Adipocyte (in vitro differentiated cells): ENCODE data around the gene NSMCE1.
"Not testable (repeated sequence)": the region's sequence is repeated elsewhere in the genome, so short reads cannot be mapped to it uniquely, and the experiment has no call there.

Experiments
- DNase-seq: peaks from one replicate; pipeline ENCODE4 v3.0.0-alpha.2; 2015; ENCODE audit warnings: low read depth
- H3K27me3 ChIP-seq: replicated peaks from 2 replicates; pipeline ENCODE4 v1.7.0; 2013; ENCODE audit warnings: mild to moderate bottlenecking, low read length, moderate library complexity; ENCODE audit not compliant: control insufficient read depth, insufficient read depth
- H3K36me3 ChIP-seq: 2 replicates; pipeline ENCODE4 v1.7.0; 2013; ENCODE audit warnings: low read length, mild to moderate bottlenecking, moderate library complexity; ENCODE audit not compliant: control insufficient read depth, insufficient read depth, severe bottlenecking
- H3K4me1 ChIP-seq: 2 replicates; pipeline ENCODE4 v1.7.0; 2013; ENCODE audit warnings: mild to moderate bottlenecking, low read length, moderate library complexity; ENCODE audit not compliant: control insufficient read depth, insufficient read depth
- H3K4me3 ChIP-seq: 2 replicates; pipeline ENCODE4 v1.7.0; 2013; ENCODE audit warnings: mild to moderate bottlenecking, low read length, moderate library complexity
- H3K9ac ChIP-seq: 2 replicates; pipeline ENCODE4 v1.7.0; 2013; ENCODE audit warnings: mild to moderate bottlenecking, low read length, moderate library complexity
- H3K9me3 ChIP-seq: 2 replicates; pipeline ENCODE4 v1.7.0; 2013; ENCODE audit warnings: mild to moderate bottlenecking, low read length, moderate library complexity; ENCODE audit not compliant: control insufficient read depth

NSMCE1 gene

GRCh38 chr16:27208081-27208680 is 60.4 kb downstream of the NSMCE1 start:
- no peak for DNase-seq
- H3K4me1 ChIP-seq = peaks cover 11% of the 10 kb centered on the region
- H3K4me3 ChIP-seq = no peak overlapping the region
- no peaks in the 10 kb centered on the region for H3K9me3 ChIP-seq
- no peak overlapping the region for H3K9ac ChIP-seq
- H3K36me3 ChIP-seq = peaks cover 14% of the 10 kb centered on the region
- H3K27me3 ChIP-seq = no peaks in the 10 kb centered on the region

- H3K27me3 ChIP-seq, H3K4me3 ChIP-seq, DNase-seq, H3K9me3 ChIP-seq, H3K9ac ChIP-seq: not testable (repeated sequence)
- Histone ChIP-seq H3K4me1 (peaks cover 16% of the 10 kb centered on the region), H3K36me3 (peaks cover 14% of the 10 kb centered on the region)
These were observed 61.5 kb downstream of the NSMCE1 start for GRCh38 chr16:27207121-27207520.

DNA sequence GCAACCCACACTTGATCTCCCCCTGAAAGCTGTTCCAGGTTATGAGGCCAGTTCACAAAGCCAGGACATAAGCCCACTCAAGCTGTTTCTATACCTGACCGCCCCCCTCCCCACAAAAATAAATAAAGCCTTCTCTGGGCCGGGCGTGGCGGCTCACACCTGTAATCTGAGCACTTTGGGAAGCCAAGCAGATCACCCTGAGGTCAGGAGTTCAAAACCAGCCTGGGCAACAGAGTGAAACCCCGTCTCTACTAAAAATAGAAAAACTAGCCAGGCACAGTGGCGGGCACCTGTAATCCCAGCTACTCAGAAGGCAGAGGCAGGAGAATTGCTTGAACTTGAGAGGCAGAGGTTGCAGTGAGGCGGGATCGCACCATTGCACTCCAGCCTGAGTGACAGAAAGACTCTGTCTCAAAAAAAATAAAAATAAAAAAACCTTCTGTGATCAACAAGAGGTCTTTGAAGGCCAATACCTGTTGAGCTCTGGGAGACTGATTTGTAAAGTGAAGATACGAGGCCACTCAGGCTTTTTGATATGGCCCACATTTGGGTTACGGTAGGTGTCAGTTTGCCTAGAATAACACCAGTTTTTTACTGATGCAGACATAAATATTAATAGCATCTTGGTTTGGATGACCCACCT is 63.0 kb downstream of the NSMCE1 start:
- no peak overlapping the region for H3K4me3 ChIP-seq
- no peaks in the 10 kb centered on the region for H3K9me3 ChIP-seq
- DNase-seq = no peak
- no peaks in the 10 kb centered on the region for H3K27me3 ChIP-seq
- H3K9ac ChIP-seq = no peak overlapping the region
- H3K36me3 ChIP-seq = peaks cover 6% of the 10 kb centered on the region
- H3K4me1 ChIP-seq = peaks cover 16% of the 10 kb centered on the region

GRCh38 chr16:27204312-27204915 is 64.2 kb downstream of the NSMCE1 start:
- Histone ChIP-seq H3K4me1 (peaks cover 16% of the 10 kb centered on the region), H3K9ac (peak overlapping the region; percentile 97), H3K36me3 (no peaks in the 10 kb centered on the region), H3K27me3 (no peaks in the 10 kb centered on the region), H3K9me3 (no peaks in the 10 kb centered on the region), H3K4me3 (peak overlapping the region; percentile 91)
- DNase-seq = no peak

DNA sequence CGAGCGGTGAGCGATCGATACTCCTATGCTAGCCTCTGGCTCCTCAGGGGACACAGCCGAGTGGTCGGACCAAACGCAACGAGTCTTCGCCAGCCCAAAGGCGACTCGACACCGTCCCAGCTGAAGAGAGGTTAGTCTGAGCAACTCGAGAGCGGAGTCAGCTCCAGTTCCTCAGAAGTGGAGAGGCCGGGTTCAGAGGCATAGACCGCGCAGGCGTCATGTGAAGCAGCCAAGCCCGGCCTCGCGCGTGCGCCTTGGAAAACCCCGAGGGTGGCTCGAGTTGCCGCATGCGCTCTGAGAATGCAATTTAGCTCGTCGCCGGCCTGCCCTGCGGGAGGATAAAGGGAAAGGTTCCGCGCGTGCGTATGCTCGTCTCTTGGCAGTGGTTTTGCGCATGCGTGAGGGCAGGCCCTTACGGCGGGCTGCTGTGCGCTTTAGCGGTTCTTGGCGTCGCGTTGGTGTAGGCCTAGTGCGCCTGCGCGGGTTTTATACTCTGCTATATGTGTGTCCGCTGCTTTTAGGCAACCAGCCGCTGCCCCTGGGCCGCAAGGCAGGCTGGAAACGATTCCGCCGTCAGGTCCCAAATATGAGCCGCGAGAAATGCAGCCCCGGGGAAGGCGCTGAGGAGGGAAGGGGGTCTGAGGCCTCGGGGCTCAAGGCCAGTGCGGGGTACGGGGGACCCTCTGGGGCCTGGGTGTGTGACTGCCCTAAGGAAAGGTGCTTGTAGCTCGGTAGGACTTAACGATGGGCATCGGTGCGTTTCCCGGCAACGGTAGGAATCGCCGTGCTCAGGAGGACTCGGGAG is 64.9 kb downstream of the NSMCE1 start, which contains the start of gene KDM8:
KDM8 (plus strand) TSS at position 20 of the 805 bp plus-strand sequence. CDS start 6,598 bp downstream, outside the sequence.
- Histone ChIP-seq H3K9me3 (no peaks in the 10 kb centered on the region), H3K9ac (peak within 1 kb of the TSS; percentile 97), H3K36me3 (no peaks in the 10 kb centered on the region), H3K4me1 (peaks cover 16% of the 10 kb centered on the region), H3K27me3 (peaks cover 3% of the 10 kb centered on the region), H3K4me3 (peak within 1 kb of the TSS; percentile 91)
- DNase-seq = peak; percentile 100

GRCh38 chr16:27202923-27203506 is 65.6 kb downstream of the NSMCE1 start:
- Histone ChIP-seq H3K27me3 (peaks cover 10% of the 10 kb centered on the region), H3K9ac (peak overlapping the region; percentile 97), H3K4me3 (peak overlapping the region; percentile 91), H3K4me1 (peaks cover 16% of the 10 kb centered on the region), H3K9me3 (no peaks in the 10 kb centered on the region), H3K36me3 (no peaks in the 10 kb centered on the region)
- peak; percentile 96 for DNase-seq

DNA sequence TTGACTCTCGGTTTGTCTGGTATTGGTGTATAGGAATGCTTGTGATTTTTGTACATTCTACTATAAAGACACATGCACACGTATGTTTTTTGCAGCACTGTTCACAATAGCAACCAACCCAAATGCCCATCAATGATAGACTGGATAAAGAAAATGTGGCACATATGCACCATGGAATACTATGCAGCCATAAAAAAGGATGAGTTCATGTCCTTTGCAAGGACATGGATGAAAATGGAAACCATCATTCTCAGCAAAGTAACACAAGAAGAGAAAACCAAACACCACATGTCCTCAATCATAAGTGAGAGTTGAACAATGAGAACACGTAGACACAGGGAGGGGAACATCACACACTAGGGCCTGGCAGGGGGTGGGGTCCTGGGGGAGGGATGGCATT is 67.7 kb downstream of the NSMCE1 start:
- H3K27me3 ChIP-seq = peaks cover 19% of the 10 kb centered on the region
- peaks cover 16% of the 10 kb centered on the region for H3K4me1 ChIP-seq
- H3K4me3 ChIP-seq, H3K9ac ChIP-seq, DNase-seq, H3K36me3 ChIP-seq, H3K9me3 ChIP-seq: not testable (repeated sequence)

GRCh38 chr16:27199736-27200135 is 68.8 kb downstream of the NSMCE1 start:
- DNase-seq = no peak
- Histone ChIP-seq H3K9ac (no peak overlapping the region), H3K9me3 (no peaks in the 10 kb centered on the region), H3K27me3 (peaks cover 24% of the 10 kb centered on the region), H3K4me3 (no peak overlapping the region), H3K4me1 (peaks cover 13% of the 10 kb centered on the region), H3K36me3 (no peaks in the 10 kb centered on the region)

DNA sequence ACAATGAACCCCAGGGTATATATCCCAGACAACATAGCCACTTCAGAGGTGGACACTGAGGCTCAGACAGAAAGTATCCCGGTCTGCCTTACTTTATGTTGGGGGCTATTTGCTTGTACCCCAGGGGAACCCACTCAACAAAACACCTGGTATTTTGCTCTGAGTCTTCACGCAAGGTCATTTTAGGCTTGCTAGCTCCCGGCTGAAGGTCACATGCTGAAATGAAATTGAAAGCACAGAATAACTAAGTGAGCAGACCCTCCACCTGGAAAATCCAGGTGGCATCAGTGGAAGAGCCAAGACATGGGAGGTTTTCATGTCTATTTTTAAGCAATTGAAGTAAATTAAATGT is 69.4 kb downstream of the NSMCE1 start:
- no peaks in the 10 kb centered on the region for H3K36me3 ChIP-seq
- DNase-seq = no peak
- H3K9ac ChIP-seq = no peak overlapping the region
- peaks cover 24% of the 10 kb centered on the region for H3K27me3 ChIP-seq
- peaks cover 8% of the 10 kb centered on the region for H3K4me1 ChIP-seq
- no peaks in the 10 kb centered on the region for H3K9me3 ChIP-seq
- no peak overlapping the region for H3K4me3 ChIP-seq

- no peak for DNase-seq
- Histone ChIP-seq H3K9ac (no peak overlapping the region), H3K4me3 (no peak overlapping the region), H3K27me3 (peaks cover 24% of the 10 kb centered on the region), H3K36me3 (no peaks in the 10 kb centered on the region), H3K4me1 (peaks cover 6% of the 10 kb centered on the region), H3K9me3 (no peaks in the 10 kb centered on the region)
These were observed 69.9 kb downstream of the NSMCE1 start for GRCh38 chr16:27198451-27199234.
